Endodermal cell (in vitro differentiated cells): ENCODE data around the gene MT2A. TPM values are rescaled to one million over a fixed set of nuclear protein-coding genes. Genes with fewer than 3 reads are reported as not detected.

Source experiments
- DNase-seq: peaks from one replicate; pipeline ENCODE4 v3.0.0-alpha.2; 2017
- H3K27ac ChIP-seq: 2 replicates; pipeline ENCODE4 v1.5.1; 2013; ENCODE audit warnings: mild to moderate bottlenecking, low read depth, low read length, moderate library complexity
- H3K27me3 ChIP-seq: 2 replicates; pipeline ENCODE4 v1.6.1; 2013; ENCODE audit warnings: mild to moderate bottlenecking, low read length, moderate library complexity; ENCODE audit not compliant: insufficient read depth, control insufficient read depth, poor library complexity, severe bottlenecking
- H3K36me3 ChIP-seq: 2 replicates; pipeline ENCODE4 v1.7.0; 2013; ENCODE audit warnings: mild to moderate bottlenecking, low read length, moderate library complexity; ENCODE audit not compliant: control insufficient read depth, insufficient read depth
- H3K4me1 ChIP-seq: one replicate; pipeline ENCODE4 v1.7.0; 2013; ENCODE audit warnings: low read length; ENCODE audit not compliant: control insufficient read depth, insufficient read depth
- H3K4me3 ChIP-seq: 2 replicates; pipeline ENCODE4 v1.5.1; 2013; ENCODE audit warnings: mild to moderate bottlenecking, low read length, moderate library complexity
- H3K9ac ChIP-seq: 2 replicates; pipeline ENCODE4 v1.6.1; 2013; ENCODE audit warnings: mild to moderate bottlenecking, low read length, moderate library complexity; ENCODE audit not compliant: poor library complexity, severe bottlenecking; ENCODE audit errors: extremely low read depth
- H3K9me3 ChIP-seq: 2 replicates; pipeline ENCODE4 v1.6.1; 2013; ENCODE audit warnings: mild to moderate bottlenecking, low read length, moderate library complexity; ENCODE audit not compliant: control insufficient read depth
- H3K27ac Mint-ChIP-seq: 2 replicates; pipeline ENCODE4 v1.8.0; 2020; ENCODE audit warnings: mixed read lengths
- H3K27me3 Mint-ChIP-seq: 2 replicates; pipeline ENCODE4 v1.8.0; 2021; ENCODE audit warnings: mild to moderate bottlenecking, mixed read lengths; ENCODE audit not compliant: insufficient read depth
- H3K36me3 Mint-ChIP-seq: 2 replicates; pipeline ENCODE4 v1.8.0; 2020; ENCODE audit warnings: low read depth, mixed read lengths
- H3K4me1 Mint-ChIP-seq: 2 replicates; pipeline ENCODE4 v1.8.0; 2020; ENCODE audit warnings: mixed read lengths
- H3K4me3 Mint-ChIP-seq: 2 replicates; pipeline ENCODE4 v1.8.0; 2020; ENCODE audit warnings: mild to moderate bottlenecking, moderate library complexity, mixed read lengths
- H3K9me3 Mint-ChIP-seq: 2 replicates; pipeline ENCODE4 v1.8.0; 2020; ENCODE audit warnings: mild to moderate bottlenecking, mixed read lengths
- WGBS, 2 experiments: methylation state at CpG; one replicate each; pipeline versions ENCODE4 v1.1.5 to v1.1.7; 2013; ENCODE audit warnings: missing lambda C conversion rate in 2 of 2, mixed read lengths in 1 of 2; ENCODE audit not compliant: insufficient coverage in 1 of 2, insufficient read length in 1 of 2; 5-methylcytosine and 5-hydroxymethylcytosine counted together
- total RNA-seq, 2 donors: library from RNA; stranded (reverse); fragmentation: NEBNext Ultra II Directional in 1 of 2; extraction: Animal tissue kit (Norgen Biotek cat#: 25700) in 1 of 2; gene quantifications; 2 replicates in 1 of 2; 3 replicates in 1 of 2; pipeline ENCODE4 v1.2.1, GENCODE V29; 2021
- TF ChIP-seq, protein P1 (sequence below): fragments of 200-600 bp; sonication (generic); conservative IDR thresholded peaks from 2 replicates; pipeline ENCODE4 v1.5.0; 2021; ENCODE audit warnings: antibody characterized with exemption, mild to moderate bottlenecking

MT2A gene
- total RNA-seq, 2 donors from 2014 or later: 6.8 TPM; not detected in 1

DNA sequence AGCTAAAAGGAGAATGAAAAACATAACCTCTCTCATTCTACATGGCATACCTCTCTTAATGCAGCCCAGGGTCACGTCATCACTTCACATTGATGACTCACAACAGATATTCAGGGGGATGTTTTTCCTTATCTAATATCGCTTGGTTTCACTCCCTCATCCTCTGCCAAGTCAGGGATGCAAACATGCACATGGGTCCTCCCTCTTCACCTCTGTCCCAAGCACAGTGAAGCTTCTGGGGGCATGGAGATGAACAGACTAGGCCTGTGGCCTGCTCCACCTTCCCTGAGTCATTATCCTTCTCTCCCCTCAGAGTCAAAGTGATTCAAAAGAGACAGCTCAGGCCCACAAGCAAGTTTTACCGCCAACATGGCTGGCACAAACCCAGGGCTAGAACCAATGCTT is 2.3 kb upstream of the MT2A start:
- Mint-ChIP-seq H3K4me3 (no peak overlapping the region), H3K4me1 (peaks cover 18% of the 10 kb centered on the region), H3K27ac (no peak overlapping the region), H3K9me3 (no peaks in the 10 kb centered on the region), H3K36me3 (no peaks in the 10 kb centered on the region), H3K27me3 (peaks cover 64% of the 10 kb centered on the region)
- TF ChIP-seq, protein P1, sequence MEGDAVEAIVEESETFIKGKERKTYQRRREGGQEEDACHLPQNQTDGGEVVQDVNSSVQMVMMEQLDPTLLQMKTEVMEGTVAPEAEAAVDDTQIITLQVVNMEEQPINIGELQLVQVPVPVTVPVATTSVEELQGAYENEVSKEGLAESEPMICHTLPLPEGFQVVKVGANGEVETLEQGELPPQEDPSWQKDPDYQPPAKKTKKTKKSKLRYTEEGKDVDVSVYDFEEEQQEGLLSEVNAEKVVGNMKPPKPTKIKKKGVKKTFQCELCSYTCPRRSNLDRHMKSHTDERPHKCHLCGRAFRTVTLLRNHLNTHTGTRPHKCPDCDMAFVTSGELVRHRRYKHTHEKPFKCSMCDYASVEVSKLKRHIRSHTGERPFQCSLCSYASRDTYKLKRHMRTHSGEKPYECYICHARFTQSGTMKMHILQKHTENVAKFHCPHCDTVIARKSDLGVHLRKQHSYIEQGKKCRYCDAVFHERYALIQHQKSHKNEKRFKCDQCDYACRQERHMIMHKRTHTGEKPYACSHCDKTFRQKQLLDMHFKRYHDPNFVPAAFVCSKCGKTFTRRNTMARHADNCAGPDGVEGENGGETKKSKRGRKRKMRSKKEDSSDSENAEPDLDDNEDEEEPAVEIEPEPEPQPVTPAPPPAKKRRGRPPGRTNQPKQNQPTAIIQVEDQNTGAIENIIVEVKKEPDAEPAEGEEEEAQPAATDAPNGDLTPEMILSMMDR: no peak
- no peak for DNase-seq
- Histone ChIP-seq H3K27ac (no peak overlapping the region), H3K9me3 (no peaks in the 10 kb centered on the region), H3K36me3 (no peaks in the 10 kb centered on the region), H3K4me3 (no peak overlapping the region), H3K4me1 (no peaks in the 10 kb centered on the region), H3K27me3 (peaks cover 45% of the 10 kb centered on the region), H3K9ac (no peak overlapping the region)
- 89 to 95% methylated on average over 3 of the region's 3 CpGs for WGBS, 2 experiments

GRCh38 chr16:56606476-56607108 is 1.8 kb upstream of the MT2A start:
- Histone ChIP-seq H3K27ac (no peak overlapping the region), H3K4me1 (no peaks in the 10 kb centered on the region), H3K36me3 (no peaks in the 10 kb centered on the region), H3K4me3 (no peak overlapping the region), H3K9ac (no peak overlapping the region), H3K9me3 (no peaks in the 10 kb centered on the region), H3K27me3 (peaks cover 50% of the 10 kb centered on the region)
- no peaks in the 10 kb centered on the region for H3K9me3 Mint-ChIP-seq
- no peak for DNase-seq
- 89 to 100% methylated on average over 4 to 8 of the region's 8 CpGs for WGBS, 2 experiments
- no peak overlapping the region for H3K4me3 Mint-ChIP-seq
- peaks cover 64% of the 10 kb centered on the region for H3K27me3 Mint-ChIP-seq
- TF ChIP-seq, protein P1: no peak
- no peaks in the 10 kb centered on the region for H3K36me3 Mint-ChIP-seq
- no peak overlapping the region for H3K27ac Mint-ChIP-seq
- H3K4me1 Mint-ChIP-seq: peaks cover 18% of the 10 kb centered on the region

DNA sequence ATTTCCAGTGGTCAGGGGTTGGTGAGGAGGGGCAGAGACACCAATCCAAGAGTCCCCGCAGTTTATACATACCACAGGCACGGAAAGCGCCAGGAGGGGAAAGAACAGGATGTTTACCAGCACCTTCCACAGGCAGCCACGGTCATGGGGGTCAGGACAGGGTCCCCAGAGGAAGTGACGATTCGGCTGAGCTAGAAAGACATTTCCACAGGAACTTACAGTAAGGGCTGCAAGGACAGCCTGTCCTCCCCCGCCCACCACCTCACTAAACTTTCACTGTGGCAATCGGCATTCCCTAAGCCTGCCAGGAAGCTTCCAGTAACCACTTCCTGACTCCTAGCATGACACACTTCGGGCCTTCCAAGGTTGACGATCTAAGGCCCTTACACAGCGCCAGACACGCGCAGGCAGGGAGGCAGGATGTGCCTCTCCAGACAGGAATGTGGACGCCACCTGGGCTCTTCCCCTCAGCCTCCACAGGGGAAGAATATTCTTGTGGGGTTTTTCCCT is 1.2 kb upstream of the MT2A start:
- Mint-ChIP-seq H3K27ac (no peak overlapping the region), H3K4me1 (peaks cover 18% of the 10 kb centered on the region), H3K4me3 (no peak overlapping the region), H3K27me3 (peaks cover 62% of the 10 kb centered on the region), H3K9me3 (no peaks in the 10 kb centered on the region), H3K36me3 (no peaks in the 10 kb centered on the region)
- Histone ChIP-seq H3K27ac (no peak overlapping the region), H3K27me3 (peaks cover 52% of the 10 kb centered on the region), H3K9ac (no peak overlapping the region), H3K36me3 (no peaks in the 10 kb centered on the region), H3K4me1 (no peaks in the 10 kb centered on the region), H3K9me3 (no peaks in the 10 kb centered on the region), H3K4me3 (no peak overlapping the region)
- peak; percentile 64 for DNase-seq
- TF ChIP-seq, protein P1: no peak
- 79 to 82% methylated on average over 11 to 14 of the region's 14 CpGs for WGBS, 2 experiments
